Measurements from ENCODE around the gene SYTL1.

Gene SYTL1

GRCh38 chr1:27388337-27389005 is 46.6 kb downstream of the SYTL1 start:
- DNase-seq, result peak; percentile 80

- DNase-seq, result peak; percentile 48
Observed at GRCh38 chr1:27391511-27392095, 49.8 kb downstream of the SYTL1 start.

GRCh38 chr1:27392096-27392777 is 50.4 kb downstream of the SYTL1 start, which contains the start of gene GPR3:
GPR3 (plus strand) TSS chr1:27392622; CDS start chr1:27393799, 1,177 bp downstream.
- DNase-seq, result peak; percentile 95

- DNase-seq, result no peak
Observed at GRCh38 chr1:27392778-27393635, 51.2 kb downstream of the SYTL1 start.

- DNase-seq, result no peak
Observed at GRCh38 chr1:27393641-27394281, 51.9 kb downstream of the SYTL1 start.

GRCh38 chr1:27394282-27394658 is 52.4 kb downstream of the SYTL1 start:
- DNase-seq, result no peak

- no peak for DNase-seq
Observed at GRCh38 chr1:27394925-27395324, 53.1 kb downstream of the SYTL1 start.

GRCh38 chr1:27395441-27396195 is 53.8 kb downstream of the SYTL1 start:
- DNase-seq, result peak; percentile 87

GRCh38 chr1:27397110-27397509 is 55.3 kb downstream of the SYTL1 start:
- DNase-seq, result no peak

GRCh38 chr1:27397749-27398148 is 55.9 kb downstream of the SYTL1 start:
- no peak for DNase-seq

- no peak for DNase-seq
Observed at GRCh38 chr1:27398405-27399149, 56.8 kb downstream of the SYTL1 start.

GRCh38 chr1:27399251-27400025 is 57.6 kb downstream of the SYTL1 start:
- no peak for DNase-seq

- DNase-seq, result no peak
Observed at GRCh38 chr1:27400082-27400962, 58.5 kb downstream of the SYTL1 start.

GRCh38 chr1:27400963-27401341 is 59.1 kb downstream of the SYTL1 start:
- no peak for DNase-seq

- peak; percentile 23 for DNase-seq
Observed at GRCh38 chr1:27402349-27402754, 60.5 kb downstream of the SYTL1 start.

- peak; percentile 27 for DNase-seq
Observed at GRCh38 chr1:27403065-27403726, 61.4 kb downstream of the SYTL1 start.

All from CD4-positive, alpha-beta T cell treated with Interleukin-12 subunit alpha and Interleukin-12 subunit beta, for 1 hour (primary cell).